Suprapubic skin (tissue), 4 donors: ENCODE measurements around the gene DAZL. TPM values are rescaled to one million over a fixed set of nuclear protein-coding genes. Genes with fewer than 3 reads are reported as not detected.

ENCODE experiments used
- DNase-seq, 2 donors: peaks; one replicate each; pipeline ENCODE4 v3.0.0-alpha.2; 2019; ENCODE audit warnings: low spot score in 2 of 2
- H3K27ac ChIP-seq: fragments of 200-600 bp; sonication (generic); one replicate; pipeline ENCODE4 v1.5.1; 2019
- H3K27me3 ChIP-seq: fragments of 200-600 bp; sonication (generic); one replicate; pipeline ENCODE4 v1.5.1; 2019
- H3K36me3 ChIP-seq: fragments of 200-600 bp; sonication (generic); one replicate; pipeline ENCODE4 v1.5.1; 2019
- H3K4me1 ChIP-seq: fragments of 200-600 bp; sonication (generic); one replicate; pipeline ENCODE4 v1.5.1; 2019
- H3K4me3 ChIP-seq: fragments of 200-600 bp; sonication (generic); one replicate; pipeline ENCODE4 v1.5.1; 2019; ENCODE audit warnings: mild to moderate bottlenecking
- H3K9me3 ChIP-seq: fragments of 200-600 bp; sonication (generic); one replicate; pipeline ENCODE4 v1.5.1; 2019
- EP300 ChIP-seq: sonication (generic); formaldehyde crosslinking; IDR thresholded peaks from one replicate; pipeline ENCODE4 v1.6.1; 2017; ENCODE audit warnings: antibody characterized with exemption
- POLR2A ChIP-seq, 2 donors: fragments of 450-650 bp; IDR thresholded peaks; one replicate each; pipeline ENCODE4 v1.6.1; 2017; ENCODE audit warnings: antibody characterized with exemption in 2 of 2, mild to moderate bottlenecking in 2 of 2, moderate library complexity in 2 of 2
- POLR2AphosphoS5 ChIP-seq, 3 donors: sonication (generic); formaldehyde crosslinking; IDR thresholded peaks; one replicate each; pipeline ENCODE4 v1.6.1; 2017; ENCODE audit warnings: antibody characterized with exemption in 3 of 3
- WGBS: methylation state at CpG from one replicate; pipeline ENCODE4 v1.1.5; 2018; 5-methylcytosine and 5-hydroxymethylcytosine counted together
- total RNA-seq, 4 donors: library from RNA; depleted of rRNA; stranded (reverse); fragments of >200 nt; gene quantifications; one replicate each; pipeline ENCODE4 v1.1.0, GENCODE V29; 2016
- TF ChIP-seq, protein P1 (sequence below), 2 donors: fragments of 200-600 bp in 1 of 2; fragments of 450-650 bp in 1 of 2; sonication (generic) in 1 of 2; IDR thresholded peaks; one replicate each; pipeline ENCODE4 v1.5.1; 2016 to 2019; ENCODE audit warnings: antibody characterized with exemption in 2 of 2, mild to moderate bottlenecking in 1 of 2, moderate library complexity in 1 of 2

The DAZL gene
- total RNA-seq, 4 donors from 2014 or later, result 0.25 TPM; not detected in 3

GRCh38 chr3:16550305-16550675 is 54.9 kb downstream of the DAZL start:
- no peak for DNase-seq
- H3K27me3 ChIP-seq, result no peaks in the 10 kb centered on the region
- peaks cover 11% of the 10 kb centered on the region for H3K4me1 ChIP-seq
- no peak for TF ChIP-seq EP300
- 31% methylated on average over 4 of the region's 4 CpGs for WGBS
- H3K27ac ChIP-seq, result no peak overlapping the region
- peak overlapping the region; percentile 17 for H3K4me3 ChIP-seq
- H3K9me3 ChIP-seq, result no peaks in the 10 kb centered on the region
- H3K36me3 ChIP-seq, result no peaks in the 10 kb centered on the region

- H3K4me1 ChIP-seq, result peaks cover 11% of the 10 kb centered on the region
- no peaks in the 10 kb centered on the region for H3K36me3 ChIP-seq
- no peak overlapping the region for H3K27ac ChIP-seq
- H3K9me3 ChIP-seq, result no peaks in the 10 kb centered on the region
- H3K4me3 ChIP-seq, result no peak overlapping the region
- no peak for DNase-seq
- H3K27me3 ChIP-seq, result no peaks in the 10 kb centered on the region
- WGBS, result 78% methylated on average over 4 of the region's 4 CpGs
- TF ChIP-seq POLR2AphosphoS5 (IDR thresholded peaks at IDR 0.05) (no peak), POLR2A (IDR thresholded peaks at IDR 0.05) (no peak), EP300 (no peak)
- TF ChIP-seq, protein P1, sequence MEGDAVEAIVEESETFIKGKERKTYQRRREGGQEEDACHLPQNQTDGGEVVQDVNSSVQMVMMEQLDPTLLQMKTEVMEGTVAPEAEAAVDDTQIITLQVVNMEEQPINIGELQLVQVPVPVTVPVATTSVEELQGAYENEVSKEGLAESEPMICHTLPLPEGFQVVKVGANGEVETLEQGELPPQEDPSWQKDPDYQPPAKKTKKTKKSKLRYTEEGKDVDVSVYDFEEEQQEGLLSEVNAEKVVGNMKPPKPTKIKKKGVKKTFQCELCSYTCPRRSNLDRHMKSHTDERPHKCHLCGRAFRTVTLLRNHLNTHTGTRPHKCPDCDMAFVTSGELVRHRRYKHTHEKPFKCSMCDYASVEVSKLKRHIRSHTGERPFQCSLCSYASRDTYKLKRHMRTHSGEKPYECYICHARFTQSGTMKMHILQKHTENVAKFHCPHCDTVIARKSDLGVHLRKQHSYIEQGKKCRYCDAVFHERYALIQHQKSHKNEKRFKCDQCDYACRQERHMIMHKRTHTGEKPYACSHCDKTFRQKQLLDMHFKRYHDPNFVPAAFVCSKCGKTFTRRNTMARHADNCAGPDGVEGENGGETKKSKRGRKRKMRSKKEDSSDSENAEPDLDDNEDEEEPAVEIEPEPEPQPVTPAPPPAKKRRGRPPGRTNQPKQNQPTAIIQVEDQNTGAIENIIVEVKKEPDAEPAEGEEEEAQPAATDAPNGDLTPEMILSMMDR (IDR thresholded peaks at IDR 0.05), result no peak
These were observed 56.5 kb downstream of the DAZL start for GRCh38 chr3:16548721-16549120.

DNA sequence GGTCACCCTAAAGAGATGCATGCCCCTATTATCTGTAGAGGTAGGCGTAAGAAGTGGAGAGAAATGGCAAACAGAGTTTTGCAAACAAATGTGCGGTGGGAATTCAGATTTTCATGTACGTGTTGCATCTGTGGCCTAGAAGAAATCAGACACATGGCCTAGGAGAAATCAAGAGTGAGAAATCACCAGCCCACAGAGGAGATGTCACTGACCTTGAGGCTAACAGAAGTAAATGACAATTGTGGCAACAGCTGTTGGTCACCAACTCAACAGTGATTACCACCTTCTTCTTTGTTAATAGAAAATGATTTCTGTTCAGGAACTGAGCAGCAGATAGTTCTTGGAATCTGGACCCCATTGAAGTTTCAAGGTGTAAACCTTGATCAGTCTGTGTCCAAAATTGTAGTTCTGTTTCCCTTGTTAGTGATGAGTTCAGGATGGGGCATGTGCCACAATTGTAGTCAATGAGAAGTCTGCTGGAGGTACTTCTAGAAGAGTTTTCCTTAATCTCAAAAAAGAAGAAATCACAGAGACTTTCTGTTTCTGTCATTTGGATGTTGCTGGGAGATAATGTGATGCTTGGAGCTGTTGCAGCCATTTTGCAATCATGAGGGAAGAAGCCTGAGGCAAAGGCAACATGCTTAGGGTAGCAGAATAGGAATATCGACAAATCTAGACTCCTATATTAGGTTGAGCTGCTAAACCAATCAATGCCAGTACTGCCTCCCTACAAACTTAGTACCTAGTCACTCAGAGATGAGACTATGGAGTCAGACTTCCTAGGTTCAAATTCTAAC is 57.5 kb downstream of the DAZL start:
- Histone ChIP-seq H3K4me3 (no peak overlapping the region), H3K4me1 (peaks cover 11% of the 10 kb centered on the region), H3K36me3 (no peaks in the 10 kb centered on the region), H3K27me3 (no peaks in the 10 kb centered on the region), H3K27ac (no peak overlapping the region), H3K9me3 (no peaks in the 10 kb centered on the region)
- 95% methylated on average over 4 of the region's 4 CpGs for WGBS
- TF ChIP-seq, protein P1 (IDR thresholded peaks at IDR 0.05), result no peak
- TF ChIP-seq POLR2AphosphoS5 (IDR thresholded peaks at IDR 0.05) (no peak), EP300 (no peak), POLR2A (IDR thresholded peaks at IDR 0.05) (no peak)
- no peak for DNase-seq

DNA sequence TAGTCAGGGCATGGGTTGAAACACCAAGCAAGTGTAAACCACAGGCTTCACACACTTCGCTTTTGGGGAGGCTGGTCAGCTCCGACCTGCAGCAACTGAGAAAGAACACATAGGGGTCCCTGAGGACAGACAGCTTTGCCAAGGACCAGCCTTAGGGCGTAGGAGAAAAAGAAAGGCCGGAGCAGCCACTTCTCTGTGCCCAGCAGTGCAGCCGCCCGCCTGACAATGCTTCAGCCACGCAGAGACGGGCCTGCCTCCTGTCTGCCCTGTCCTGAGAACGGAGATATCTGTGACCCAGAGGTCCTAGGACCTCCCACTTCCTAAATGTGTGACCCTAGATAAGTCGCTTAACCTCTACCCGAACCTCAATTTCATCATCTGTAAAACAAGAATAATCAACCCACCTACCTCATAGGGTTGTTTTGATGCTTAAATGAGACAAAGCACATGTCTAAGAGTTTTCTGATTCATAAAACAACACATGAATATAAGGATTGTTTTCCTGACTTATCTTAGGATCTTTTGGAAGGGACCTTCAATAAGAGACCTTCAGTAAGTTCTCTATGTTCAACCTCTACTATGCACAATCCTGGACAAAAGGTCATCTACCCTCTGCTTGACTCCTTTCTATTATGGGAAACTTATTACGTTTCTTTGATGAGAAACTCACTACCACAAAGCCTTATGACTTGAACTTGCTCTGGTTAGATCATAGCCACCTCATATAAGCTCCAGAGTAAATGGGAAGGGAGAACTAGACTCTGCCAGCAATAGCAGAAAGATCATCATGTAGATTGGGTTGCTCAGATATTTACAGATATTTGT is 58.8 kb downstream of the DAZL start:
- DNase-seq, result no peak
- peak overlapping the region; percentile 19 for H3K27ac ChIP-seq
- H3K4me3 ChIP-seq, result no peak overlapping the region
- WGBS, result 80% methylated on average over 12 of the region's 12 CpGs
- no peaks in the 10 kb centered on the region for H3K9me3 ChIP-seq
- peaks cover 11% of the 10 kb centered on the region for H3K4me1 ChIP-seq
- no peaks in the 10 kb centered on the region for H3K27me3 ChIP-seq
- TF ChIP-seq EP300 (no peak), POLR2A (IDR thresholded peaks at IDR 0.05) (no peak), POLR2AphosphoS5 (IDR thresholded peaks at IDR 0.05) (no peak)
- TF ChIP-seq, protein P1 (IDR thresholded peaks at IDR 0.05), result no peak
- H3K36me3 ChIP-seq, result no peaks in the 10 kb centered on the region

GRCh38 chr3:16545413-16546185 is 59.6 kb downstream of the DAZL start:
- H3K27me3 ChIP-seq, result no peaks in the 10 kb centered on the region
- peaks cover 6% of the 10 kb centered on the region for H3K4me1 ChIP-seq
- 83% methylated on average over 10 of the region's 10 CpGs for WGBS
- H3K9me3 ChIP-seq, result no peaks in the 10 kb centered on the region
- TF ChIP-seq EP300 (no peak), POLR2AphosphoS5 (IDR thresholded peaks at IDR 0.05) (no peak), POLR2A (IDR thresholded peaks at IDR 0.05) (no peak)
- TF ChIP-seq, protein P1 (IDR thresholded peaks at IDR 0.05), result no peak
- H3K4me3 ChIP-seq, result no peak overlapping the region
- peak overlapping the region; percentile 19 for H3K27ac ChIP-seq
- H3K36me3 ChIP-seq, result no peaks in the 10 kb centered on the region
- DNase-seq, result no peak
